ENCODE results near the gene PCSK9.

Gene PCSK9

GRCh38 chr1:55001311-55001710 lies 38.0 kb upstream of the PCSK9 start:
- TF ChIP-seq TAF1 (IDR thresholded peaks at IDR 0.05; ENCODE audit: low read depth) (no peak), YY1 (IDR thresholded peaks at IDR 0.05; ENCODE audit: low read depth) (no peak), ZBTB7A (IDR thresholded peaks at IDR 0.05; ENCODE audit: low read depth) (no peak), RAD21 (IDR thresholded peaks at IDR 0.05; ENCODE audit: low read depth) (no peak), FOXM1 (IDR thresholded peaks at IDR 0.05; ENCODE audit: borderline replicate concordance, low read depth) (no peak), USF1 (IDR thresholded peaks at IDR 0.05) (no peak), EP300 (IDR thresholded peaks at IDR 0.05; ENCODE audit: borderline replicate concordance) (no peak), TCF12 (IDR thresholded peaks at IDR 0.05; ENCODE audit: low read depth) (no peak), CEBPB (IDR thresholded peaks at IDR 0.05) (no peak), TEAD4 (IDR thresholded peaks at IDR 0.05) (no peak), EGR1 (IDR thresholded peaks at IDR 0.05) (no peak), CREB1 (IDR thresholded peaks at IDR 0.05; ENCODE audit: low read depth) (no peak), MAX (IDR thresholded peaks at IDR 0.05) (no peak)
- TF ChIP-seq, protein P1, sequence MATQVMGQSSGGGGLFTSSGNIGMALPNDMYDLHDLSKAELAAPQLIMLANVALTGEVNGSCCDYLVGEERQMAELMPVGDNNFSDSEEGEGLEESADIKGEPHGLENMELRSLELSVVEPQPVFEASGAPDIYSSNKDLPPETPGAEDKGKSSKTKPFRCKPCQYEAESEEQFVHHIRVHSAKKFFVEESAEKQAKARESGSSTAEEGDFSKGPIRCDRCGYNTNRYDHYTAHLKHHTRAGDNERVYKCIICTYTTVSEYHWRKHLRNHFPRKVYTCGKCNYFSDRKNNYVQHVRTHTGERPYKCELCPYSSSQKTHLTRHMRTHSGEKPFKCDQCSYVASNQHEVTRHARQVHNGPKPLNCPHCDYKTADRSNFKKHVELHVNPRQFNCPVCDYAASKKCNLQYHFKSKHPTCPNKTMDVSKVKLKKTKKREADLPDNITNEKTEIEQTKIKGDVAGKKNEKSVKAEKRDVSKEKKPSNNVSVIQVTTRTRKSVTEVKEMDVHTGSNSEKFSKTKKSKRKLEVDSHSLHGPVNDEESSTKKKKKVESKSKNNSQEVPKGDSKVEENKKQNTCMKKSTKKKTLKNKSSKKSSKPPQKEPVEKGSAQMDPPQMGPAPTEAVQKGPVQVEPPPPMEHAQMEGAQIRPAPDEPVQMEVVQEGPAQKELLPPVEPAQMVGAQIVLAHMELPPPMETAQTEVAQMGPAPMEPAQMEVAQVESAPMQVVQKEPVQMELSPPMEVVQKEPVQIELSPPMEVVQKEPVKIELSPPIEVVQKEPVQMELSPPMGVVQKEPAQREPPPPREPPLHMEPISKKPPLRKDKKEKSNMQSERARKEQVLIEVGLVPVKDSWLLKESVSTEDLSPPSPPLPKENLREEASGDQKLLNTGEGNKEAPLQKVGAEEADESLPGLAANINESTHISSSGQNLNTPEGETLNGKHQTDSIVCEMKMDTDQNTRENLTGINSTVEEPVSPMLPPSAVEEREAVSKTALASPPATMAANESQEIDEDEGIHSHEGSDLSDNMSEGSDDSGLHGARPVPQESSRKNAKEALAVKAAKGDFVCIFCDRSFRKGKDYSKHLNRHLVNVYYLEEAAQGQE (IDR thresholded peaks at IDR 0.05; ENCODE audit: low read depth), result no peak

GRCh38 chr1:55002686-55003085 lies 36.7 kb upstream of the PCSK9 start:
- no peak for TF ChIP-seq YY1 (IDR thresholded peaks at IDR 0.05; ENCODE audit: low read depth)
- TF ChIP-seq CREB1 (IDR thresholded peaks at IDR 0.05; ENCODE audit: low read depth), result no peak
- no peak for TF ChIP-seq RAD21 (IDR thresholded peaks at IDR 0.05; ENCODE audit: low read depth)
- no peak for TF ChIP-seq FOXM1 (IDR thresholded peaks at IDR 0.05; ENCODE audit: borderline replicate concordance, low read depth)
- no peak for TF ChIP-seq ZBTB7A (IDR thresholded peaks at IDR 0.05; ENCODE audit: low read depth)
- no peak for TF ChIP-seq MAX (IDR thresholded peaks at IDR 0.05)
- no peak for TF ChIP-seq EGR1 (IDR thresholded peaks at IDR 0.05)
- TF ChIP-seq EP300 (IDR thresholded peaks at IDR 0.05; ENCODE audit: borderline replicate concordance), result no peak

- TF ChIP-seq RAD21 (IDR thresholded peaks at IDR 0.05; ENCODE audit: low read depth) (no peak), ZBTB7A (IDR thresholded peaks at IDR 0.05; ENCODE audit: low read depth) (no peak), EP300 (IDR thresholded peaks at IDR 0.05; ENCODE audit: borderline replicate concordance) (no peak)
Measured at GRCh38 chr1:55005351-55006140, 33.8 kb upstream of the PCSK9 start.

- TF ChIP-seq YY1 (IDR thresholded peaks at IDR 0.05; ENCODE audit: low read depth) (no peak), CEBPB (IDR thresholded peaks at IDR 0.05) (no peak), ZBTB7A (IDR thresholded peaks at IDR 0.05; ENCODE audit: low read depth) (no peak), TCF12 (IDR thresholded peaks at IDR 0.05; ENCODE audit: low read depth) (no peak)
Measured at GRCh38 chr1:55006931-55007330, 32.4 kb upstream of the PCSK9 start.

DNA sequence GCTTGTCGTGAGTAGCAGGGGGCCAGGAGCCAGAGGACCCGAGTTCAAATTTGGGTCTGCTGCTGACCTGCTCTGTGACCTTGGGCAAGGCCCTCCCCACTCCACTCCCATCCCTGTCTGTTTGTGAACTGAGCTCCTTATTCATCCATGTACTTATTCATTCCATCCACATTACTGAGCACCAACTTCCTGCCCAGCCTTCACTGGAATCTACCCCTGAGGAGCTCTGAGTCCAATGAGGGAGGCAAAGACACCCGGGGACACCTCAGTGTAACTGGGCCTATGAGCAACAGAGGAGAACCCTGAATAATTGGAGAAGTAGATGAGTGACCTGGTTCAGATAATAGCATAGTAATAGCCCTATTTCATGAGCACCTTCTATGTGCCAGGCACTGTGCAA lies 31.7 kb upstream of the PCSK9 start:
- TF ChIP-seq, protein P1 (IDR thresholded peaks at IDR 0.05; ENCODE audit: low read depth), result no peak
- TF ChIP-seq NFIC (IDR thresholded peaks at IDR 0.05) (no peak), YY1 (IDR thresholded peaks at IDR 0.05; ENCODE audit: low read depth) (no peak), CEBPB (IDR thresholded peaks at IDR 0.05) (no peak), USF1 (IDR thresholded peaks at IDR 0.05) (no peak), FOXM1 (IDR thresholded peaks at IDR 0.05; ENCODE audit: borderline replicate concordance, low read depth) (no peak), ZBTB7A (IDR thresholded peaks at IDR 0.05; ENCODE audit: low read depth) (no peak), CREB1 (IDR thresholded peaks at IDR 0.05; ENCODE audit: low read depth) (no peak), EGR1 (IDR thresholded peaks at IDR 0.05) (no peak), TCF12 (IDR thresholded peaks at IDR 0.05; ENCODE audit: low read depth) (no peak), MAX (IDR thresholded peaks at IDR 0.05) (no peak), EP300 (IDR thresholded peaks at IDR 0.05; ENCODE audit: borderline replicate concordance) (no peak)
